Peyer's patch (tissue), 4 donors: ENCODE measurements around the gene MIB1.

Source experiments
- POLR2A ChIP-seq, 2 donors: fragments of 450-650 bp; IDR thresholded peaks; one replicate each; pipeline ENCODE4 v1.5.1; 2017; ENCODE audit warnings: antibody characterized with exemption in 2 of 2, mild to moderate bottlenecking in 2 of 2, moderate library complexity in 2 of 2
- TF ChIP-seq, protein P1 (sequence below), 6 experiments: fragments of 450-650 bp in 4 of 6; fragments of 200-600 bp in 2 of 6; sonication (generic) in 1 of 6; IDR thresholded peaks; one replicate each; pipeline ENCODE4 v1.5.1; 2017 to 2019; ENCODE audit warnings: antibody characterized with exemption in 6 of 6, mild to moderate bottlenecking in 3 of 6, moderate library complexity in 1 of 6

GRCh38 chr18:21916594-21916993 lies 176.0 kb downstream of the MIB1 start:
- TF ChIP-seq, protein P1, sequence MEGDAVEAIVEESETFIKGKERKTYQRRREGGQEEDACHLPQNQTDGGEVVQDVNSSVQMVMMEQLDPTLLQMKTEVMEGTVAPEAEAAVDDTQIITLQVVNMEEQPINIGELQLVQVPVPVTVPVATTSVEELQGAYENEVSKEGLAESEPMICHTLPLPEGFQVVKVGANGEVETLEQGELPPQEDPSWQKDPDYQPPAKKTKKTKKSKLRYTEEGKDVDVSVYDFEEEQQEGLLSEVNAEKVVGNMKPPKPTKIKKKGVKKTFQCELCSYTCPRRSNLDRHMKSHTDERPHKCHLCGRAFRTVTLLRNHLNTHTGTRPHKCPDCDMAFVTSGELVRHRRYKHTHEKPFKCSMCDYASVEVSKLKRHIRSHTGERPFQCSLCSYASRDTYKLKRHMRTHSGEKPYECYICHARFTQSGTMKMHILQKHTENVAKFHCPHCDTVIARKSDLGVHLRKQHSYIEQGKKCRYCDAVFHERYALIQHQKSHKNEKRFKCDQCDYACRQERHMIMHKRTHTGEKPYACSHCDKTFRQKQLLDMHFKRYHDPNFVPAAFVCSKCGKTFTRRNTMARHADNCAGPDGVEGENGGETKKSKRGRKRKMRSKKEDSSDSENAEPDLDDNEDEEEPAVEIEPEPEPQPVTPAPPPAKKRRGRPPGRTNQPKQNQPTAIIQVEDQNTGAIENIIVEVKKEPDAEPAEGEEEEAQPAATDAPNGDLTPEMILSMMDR (IDR thresholded peaks at IDR 0.05), result no peak
- TF ChIP-seq POLR2A (IDR thresholded peaks at IDR 0.05), result no peak
